Heart left ventricle (tissue), 16 donors: Measurements from ENCODE around the gene NXPE4. TPM values are rescaled to one million over a fixed set of nuclear protein-coding genes. Genes with fewer than 3 reads are reported as not detected.
"Not testable (repeated sequence)": the region's sequence is repeated elsewhere in the genome, so short reads cannot be mapped to it uniquely, and the experiment has no call there.

Experiments
- ATAC-seq, 4 donors: fragments of 200-7000 bp; cut with Tn5 transposase; one replicate each; pipeline ENCODE4 v1.9.1; 2020 to 2022; ENCODE audit warnings: moderate library complexity in 4 of 4, mild to moderate bottlenecking in 3 of 4, moderate number of reproducible peaks in 1 of 4
- DNase-seq, 5 donors: peaks; one replicate each; pipeline ENCODE4 v3.0.0-alpha.2; 2020
- H3K27ac ChIP-seq, 12 donors: fragments of 200-600 bp; sonication (generic) in 4 of 12; one replicate each; pipeline versions ENCODE4 v1.5.0 to v1.8.0; 2016 to 2022; ENCODE audit warnings: mild to moderate bottlenecking in 2 of 12
- H3K27me3 ChIP-seq, 9 donors: fragments of 200-600 bp; sonication (generic) in 2 of 9; one replicate each; pipeline versions ENCODE4 v1.5.1 to v1.8.0; 2016 to 2022; ENCODE audit warnings: mild to moderate bottlenecking in 3 of 9
- H3K36me3 ChIP-seq, 9 donors: fragments of 200-600 bp; sonication (generic) in 2 of 9; one replicate each; pipeline versions ENCODE4 v1.5.0 to v1.8.0; 2018 to 2022; ENCODE audit warnings: mild to moderate bottlenecking in 2 of 9
- H3K4me1 ChIP-seq, 12 donors: fragments of 200-600 bp; sonication (generic) in 4 of 12; one replicate each; pipeline versions ENCODE4 v1.5.0 to v1.8.0; 2016 to 2022; ENCODE audit warnings: mild to moderate bottlenecking in 3 of 12
- H3K4me3 ChIP-seq, 12 donors: fragments of 200-600 bp; sonication (generic) in 4 of 12; one replicate each; pipeline versions ENCODE4 v1.5.0 to v1.8.0; 2017 to 2022; ENCODE audit warnings: mild to moderate bottlenecking in 9 of 12, moderate library complexity in 4 of 12
- H3K9me3 ChIP-seq, 12 donors: fragments of 200-600 bp; sonication (generic) in 4 of 12; one replicate each; pipeline versions ENCODE4 v1.5.0 to v1.8.0; 2016 to 2022; ENCODE audit warnings: mild to moderate bottlenecking in 1 of 12
- POLR2A ChIP-seq, 2 donors: fragments of 450-650 bp; IDR thresholded peaks; one replicate each; pipeline ENCODE4 v1.6.1; 2017; ENCODE audit warnings: antibody characterized with exemption in 2 of 2, mild to moderate bottlenecking in 2 of 2, moderate library complexity in 2 of 2
- WGBS, 4 donors: extraction: QIAGEN DNeasy Blood & Tissue Kit in 2 of 4; methylation state at CpG; one replicate each; pipeline versions ENCODE4 v1.1.5 to v1.1.7; 2013 to 2018; 5-methylcytosine and 5-hydroxymethylcytosine counted together
- intact Hi-C, 10 donors: fragments of 100-400 bp; cut with DNase I; formaldehyde crosslinking; loops; one replicate each; pipeline versions ENCODE4 v1.11.1 to v1.14.2; 2022
- polyA plus RNA-seq, 2 donors: library from polyadenylated mRNA; stranded (reverse); fragments of 200-250 nt; gene quantifications; one replicate each; pipeline ENCODE4 v1.2.3, GENCODE V29; 2013
- total RNA-seq, 9 donors: library from RNA; depleted of rRNA in 2 of 9; stranded (reverse); fragments of >200 nt in 2 of 9; fragmentation: NEBNext Ultra II Directional in 3 of 9; extraction: Animal tissue kit (Norgen Biotek cat#: 25700) in 3 of 9; gene quantifications; one replicate each; pipeline versions ENCODE4 v1.1.0 to v1.2.4, GENCODE V29; 2016 to 2023
- TF ChIP-seq, protein P1 (sequence below), 12 donors: fragments of 200-600 bp; sonication (generic) in 4 of 12; IDR thresholded peaks; one replicate each; pipeline versions ENCODE4 v1.5.0 to v1.8.0; 2018 to 2022; ENCODE audit warnings: antibody characterized with exemption in 12 of 12, mild to moderate bottlenecking in 5 of 12
- donor health status: ischemic (EF 13 %, LVEDD 7.1; RV severe dilation, severe dysfunction).
- donor health status: healthy with polysubstance abuse.
- donor health status: DM: no; HTN: yes; CAD: no.
- donor health status: DM: no; HTN: no; CAD: no.
- donor health status: ischemic (EF 25% LVEDD 6.9; RV normal size, moderate dysfunction).
- donor health status: ischemic (EF 25% LVEDD 5.7; RV mildly dilated, moderate dysfunction).
- donor health status: healthy.
- donor health status: DM: yes; HTN: yes; CAD: no.
- donor health status: ischemic (EF 35%, LVEDD 5.7; RV mildly dilated, moderate dysfunction).
- donor health status: nonischemic (EF 11% LVEDD 7.7; RV severe dilation, severe dysfunction).
- donor health status: DM: yes; HTN: yes; CAD: no.
- donor health status: PGD.
- donor health status: ischemic (EF 29% LVEDD 5.4; RV normal size, mild dysfunction).
- donor health status: nonischemic (EF 23%, LVEDD 6.1; RV moderate dilation, normal function).

Gene NXPE4
- total and polyA plus RNA-seq, 11 donors = not detected

DNA sequence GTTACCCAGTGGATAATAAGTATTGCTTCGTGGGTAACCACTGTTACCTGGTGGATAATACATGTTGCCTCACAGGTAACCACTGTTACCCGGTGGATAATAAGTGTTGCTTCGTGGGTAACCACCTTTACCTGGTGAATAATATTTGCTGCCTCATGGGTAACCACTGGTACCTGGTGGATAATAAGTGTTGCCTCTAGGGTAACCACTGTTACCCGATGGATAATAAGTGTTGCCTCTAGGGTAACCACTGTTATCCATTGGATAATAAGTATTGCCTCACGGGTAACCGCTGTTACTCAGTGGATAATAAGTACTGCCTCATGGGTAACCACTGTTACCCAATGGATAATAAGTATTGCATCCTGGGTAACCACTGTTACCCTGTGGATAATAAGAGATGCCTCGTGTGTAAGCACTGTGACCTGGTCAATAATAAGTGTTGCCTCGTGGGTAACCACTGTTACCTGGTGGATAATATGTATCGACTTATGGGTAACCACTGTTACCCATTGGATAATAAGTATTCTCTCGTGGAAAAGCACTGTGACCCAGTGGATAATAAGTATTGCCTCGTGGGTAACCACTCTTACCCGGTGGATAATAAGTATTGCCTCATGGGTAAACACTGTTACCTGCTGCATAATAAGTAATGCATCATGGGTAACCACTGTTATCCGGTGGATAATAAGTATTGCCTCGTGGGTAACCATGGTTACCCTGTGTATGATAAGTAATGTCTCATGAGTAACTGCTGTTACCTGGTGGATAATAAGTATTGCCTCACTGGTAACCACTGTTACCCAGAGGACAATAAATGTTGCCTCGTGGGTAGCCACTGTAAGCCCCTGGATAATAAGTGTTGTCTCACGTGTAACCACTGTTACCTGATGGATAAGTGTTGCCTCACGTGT is 20.1 kb upstream of the NXPE4 start:
- no peaks in the 10 kb centered on the region for H3K36me3 ChIP-seq
- ATAC-seq (no peak), DNase-seq (no peak)
- no peak for TF ChIP-seq POLR2A (IDR thresholded peaks at IDR 0.05)
- TF ChIP-seq, protein P1, sequence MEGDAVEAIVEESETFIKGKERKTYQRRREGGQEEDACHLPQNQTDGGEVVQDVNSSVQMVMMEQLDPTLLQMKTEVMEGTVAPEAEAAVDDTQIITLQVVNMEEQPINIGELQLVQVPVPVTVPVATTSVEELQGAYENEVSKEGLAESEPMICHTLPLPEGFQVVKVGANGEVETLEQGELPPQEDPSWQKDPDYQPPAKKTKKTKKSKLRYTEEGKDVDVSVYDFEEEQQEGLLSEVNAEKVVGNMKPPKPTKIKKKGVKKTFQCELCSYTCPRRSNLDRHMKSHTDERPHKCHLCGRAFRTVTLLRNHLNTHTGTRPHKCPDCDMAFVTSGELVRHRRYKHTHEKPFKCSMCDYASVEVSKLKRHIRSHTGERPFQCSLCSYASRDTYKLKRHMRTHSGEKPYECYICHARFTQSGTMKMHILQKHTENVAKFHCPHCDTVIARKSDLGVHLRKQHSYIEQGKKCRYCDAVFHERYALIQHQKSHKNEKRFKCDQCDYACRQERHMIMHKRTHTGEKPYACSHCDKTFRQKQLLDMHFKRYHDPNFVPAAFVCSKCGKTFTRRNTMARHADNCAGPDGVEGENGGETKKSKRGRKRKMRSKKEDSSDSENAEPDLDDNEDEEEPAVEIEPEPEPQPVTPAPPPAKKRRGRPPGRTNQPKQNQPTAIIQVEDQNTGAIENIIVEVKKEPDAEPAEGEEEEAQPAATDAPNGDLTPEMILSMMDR (IDR thresholded peaks at IDR 0.05) = no peak
- 86 to 88% (median 86%) methylated on average over 17 of the region's 17 CpGs for WGBS, 4 donors
- peaks cover 0 to 54% (median 0%) of the 10 kb centered on the region in 12 donors for H3K9me3 ChIP-seq
- intact Hi-C loops = loop anchor here in 2 of 10 donors (10.0 kb wide), 1 partner anchor 271 kb away; no protein-coding TSS in a partner anchor
- H3K27ac ChIP-seq = no peak overlapping the region
- no peaks in the 10 kb centered on the region for H3K4me1 ChIP-seq
- H3K27me3 ChIP-seq = no peaks in the 10 kb centered on the region
- no peak overlapping the region for H3K4me3 ChIP-seq

DNA sequence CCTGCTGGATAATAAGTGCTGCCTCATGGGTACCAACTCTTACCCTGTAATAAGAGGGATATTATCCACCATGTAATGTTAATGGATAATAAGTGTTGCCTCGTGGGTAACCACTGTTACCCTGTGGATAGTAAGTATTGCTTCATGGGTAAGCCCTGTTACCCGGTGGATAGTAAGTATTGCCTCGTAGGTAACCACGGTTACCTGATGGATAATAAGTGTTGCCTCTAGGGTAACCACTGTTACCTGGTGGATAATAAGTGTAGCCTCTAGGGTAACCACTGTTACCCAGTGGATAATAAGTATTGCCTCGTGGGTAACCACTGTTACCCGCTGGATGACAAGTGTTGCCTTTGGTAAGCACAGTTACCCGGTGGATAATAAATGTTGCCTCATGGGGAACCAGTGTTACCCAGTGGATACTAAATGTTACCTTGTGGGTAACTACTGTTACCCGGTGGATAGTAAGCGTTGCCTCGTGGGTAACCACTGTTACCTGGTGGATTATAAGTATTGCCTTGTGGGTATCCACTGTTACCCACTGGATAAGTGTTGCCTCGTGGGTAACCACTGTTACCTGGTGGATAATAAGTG is 18.6 kb upstream of the NXPE4 start:
- TF ChIP-seq, protein P1 (IDR thresholded peaks at IDR 0.05) = no peak
- TF ChIP-seq POLR2A (IDR thresholded peaks at IDR 0.05) = no peak
- Histone ChIP-seq H3K36me3 (no peaks in the 10 kb centered on the region), H3K4me1 (no peaks in the 10 kb centered on the region), H3K27me3 (no peaks in the 10 kb centered on the region), H3K9me3 (peaks cover 0 to 50% (median 0%) of the 10 kb centered on the region in 12 donors), H3K4me3 (no peak overlapping the region), H3K27ac (no peak overlapping the region)
- ATAC-seq (no peak), DNase-seq (no peak)
- 75 to 90% (median 89%) methylated on average over 11 of the region's 11 CpGs for WGBS, 4 donors
- intact Hi-C loops = loop anchor here in 2 of 10 donors (10.0 kb wide), 1 partner anchor 269 kb away; no protein-coding TSS in a partner anchor

DNA sequence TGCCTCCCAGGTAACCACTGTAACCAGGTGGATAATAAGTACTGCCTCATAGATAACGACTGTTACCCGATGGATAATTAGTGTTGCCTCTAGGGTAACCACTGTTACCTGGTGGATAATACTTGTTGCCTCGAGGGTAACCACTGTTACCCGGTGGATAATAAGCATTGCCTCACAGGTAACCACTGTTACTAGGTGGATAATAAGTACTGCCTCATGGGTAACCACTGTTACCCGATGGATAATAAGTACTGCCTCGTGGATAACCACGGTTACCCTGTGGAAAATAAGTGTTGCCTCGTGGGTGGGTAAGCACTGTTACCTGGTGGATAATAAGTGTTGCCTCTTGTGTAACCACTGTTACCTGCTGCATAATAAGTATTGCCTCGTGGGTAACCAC is 17.5 kb upstream of the NXPE4 start:
- H3K4me1 ChIP-seq, DNase-seq, ATAC-seq, H3K36me3 ChIP-seq, H3K27me3 ChIP-seq, H3K4me3 ChIP-seq, H3K27ac ChIP-seq: not testable (repeated sequence)
- intact Hi-C loops = loop anchor here in 2 of 10 donors (10.0 kb wide), 1 partner anchor 268 kb away; no protein-coding TSS in a partner anchor
- peaks cover 0 to 43% (median 0%) of the 10 kb centered on the region in 12 donors for H3K9me3 ChIP-seq
- 80 to 90% (median 87%) methylated on average over 9 of the region's 9 CpGs for WGBS, 4 donors

DNA sequence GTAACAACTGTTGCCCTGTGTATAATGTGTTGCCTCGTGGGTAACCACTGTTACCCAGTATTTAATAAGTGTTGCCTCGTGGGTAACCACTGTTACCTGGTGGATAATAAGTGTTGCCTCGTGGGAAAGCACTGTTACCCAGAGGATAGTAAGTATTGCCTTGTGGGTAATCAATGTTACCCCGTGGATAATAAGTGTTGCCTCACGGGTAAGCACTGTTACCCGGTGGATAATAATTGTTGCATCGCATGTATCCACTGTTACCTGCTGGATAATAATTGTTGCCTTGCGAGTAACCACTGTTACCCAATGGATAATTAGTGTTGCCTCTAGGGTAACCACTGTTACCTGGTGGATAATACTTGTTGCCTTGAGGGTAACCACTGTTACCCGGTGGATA is 17.1 kb upstream of the NXPE4 start:
- WGBS, 4 donors = 81 to 96% (median 92%) methylated on average over 9 of the region's 9 CpGs
- peaks cover 0 to 40% (median 0%) of the 10 kb centered on the region in 12 donors for H3K9me3 ChIP-seq
- TF ChIP-seq, protein P1 (IDR thresholded peaks at IDR 0.05) = no peak
- TF ChIP-seq POLR2A (IDR thresholded peaks at IDR 0.05) = no peak
- no peak for ATAC-seq
- H3K27me3 ChIP-seq = no peaks in the 10 kb centered on the region
- H3K4me3 ChIP-seq = no peak overlapping the region
- intact Hi-C loops = loop anchor here in 2 of 10 donors (10.0 kb wide), 1 partner anchor 268 kb away; no protein-coding TSS in a partner anchor
- DNase-seq = no peak
- no peak overlapping the region for H3K27ac ChIP-seq
- H3K36me3 ChIP-seq = no peaks in the 10 kb centered on the region
- H3K4me1 ChIP-seq = no peaks in the 10 kb centered on the region

DNA sequence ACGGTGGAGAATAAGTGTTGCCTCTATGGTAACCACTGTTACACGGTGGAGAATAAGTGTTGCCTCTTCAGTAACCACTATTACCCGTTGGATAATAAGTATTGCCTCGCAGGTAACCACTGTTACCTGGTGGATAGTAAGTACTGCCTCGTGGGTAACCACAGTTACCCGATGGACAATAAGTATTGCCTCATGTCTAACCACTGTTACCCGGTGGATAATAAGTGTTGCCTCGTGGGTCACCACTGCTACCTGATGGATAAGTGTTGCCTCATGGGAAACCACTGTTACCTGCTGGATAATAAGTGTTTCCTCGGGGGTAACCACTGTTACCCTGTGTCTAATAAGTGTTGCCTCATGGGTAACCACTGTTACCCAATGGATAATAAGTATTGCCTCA is 16.6 kb upstream of the NXPE4 start:
- ATAC-seq, H3K27ac ChIP-seq, H3K27me3 ChIP-seq, H3K4me3 ChIP-seq, H3K4me1 ChIP-seq, DNase-seq, H3K36me3 ChIP-seq: not testable (repeated sequence)
- peaks cover 0 to 35% (median 0%) of the 10 kb centered on the region in 12 donors for H3K9me3 ChIP-seq
- intact Hi-C loops = loop anchor here in 2 of 10 donors (10.0 kb wide), 1 partner anchor 267 kb away; no protein-coding TSS in a partner anchor
- 88 to 91% (median 91%) methylated on average over 8 to 9 of the region's 9 CpGs for WGBS, 4 donors
